H9 (cell line): ENCODE results near the gene ARHGAP26. TPM values are rescaled to one million over a fixed set of nuclear protein-coding genes. Genes with fewer than 3 reads are reported as not detected.

ENCODE experiments used
- DNase-seq: peaks from one replicate; pipeline ENCODE4 v3.0.0-alpha.2; 2017
- H2AFZ ChIP-seq: one replicate; pipeline ENCODE4 v1.6.1; 2013; ENCODE audit warnings: mild to moderate bottlenecking, low read length, control low read depth, moderate library complexity
- H2AK5ac ChIP-seq: 2 replicates; pipeline ENCODE4 v1.6.1; 2013; ENCODE audit warnings: low read length, control low read depth, mixed read lengths; ENCODE audit not compliant: insufficient read length
- H2BK120ac ChIP-seq: one replicate; pipeline ENCODE4 v1.6.1; 2013; ENCODE audit warnings: low read depth, mild to moderate bottlenecking, low read length, control low read depth, inconsistent platforms; ENCODE audit not compliant: poor library complexity, severe bottlenecking
- H2BK12ac ChIP-seq: 2 replicates; pipeline ENCODE4 v1.6.1; 2013; ENCODE audit warnings: low read length, control low read depth, mixed read lengths, low read depth; ENCODE audit not compliant: insufficient read length
- H2BK15ac ChIP-seq: 2 replicates; pipeline ENCODE4 v1.6.1; 2013; ENCODE audit warnings: low read depth, low read length, control low read depth
- H2BK20ac ChIP-seq: one replicate; pipeline ENCODE4 v1.6.1; 2013; ENCODE audit warnings: low read depth, mild to moderate bottlenecking, low read length, control low read depth, inconsistent platforms; ENCODE audit not compliant: poor library complexity, severe bottlenecking
- H2BK5ac ChIP-seq: 2 replicates; pipeline ENCODE4 v1.6.1; 2013; ENCODE audit warnings: low read length, control low read depth, mixed read lengths; ENCODE audit not compliant: insufficient read length
- H3K14ac ChIP-seq: 2 replicates; pipeline ENCODE4 v1.6.1; 2013; ENCODE audit warnings: low read length, control low read depth; ENCODE audit not compliant: insufficient read depth
- H3K18ac ChIP-seq: 2 replicates; pipeline ENCODE4 v1.6.1; 2013; ENCODE audit warnings: low read depth, mild to moderate bottlenecking, mixed read lengths, low read length, control low read depth; ENCODE audit not compliant: insufficient read length
- H3K23ac ChIP-seq: 2 replicates; pipeline ENCODE4 v1.6.1; 2013; ENCODE audit warnings: low read length, control low read depth, mixed read lengths, low read depth; ENCODE audit not compliant: insufficient read length
- H3K23me2 ChIP-seq: 2 replicates; pipeline ENCODE4 v1.6.1; 2013; ENCODE audit warnings: low read depth, mild to moderate bottlenecking, mixed read lengths, low read length, control low read depth; ENCODE audit not compliant: insufficient read length, poor library complexity, severe bottlenecking
- H3K27ac ChIP-seq: 2 replicates; pipeline ENCODE4 v1.5.1; 2013; ENCODE audit warnings: low read length, control low read depth, mixed read lengths, low read depth; ENCODE audit not compliant: insufficient read length
- H3K27me3 ChIP-seq: 2 replicates; pipeline ENCODE4 v1.6.1; 2013; ENCODE audit warnings: low read length, control low read depth, inconsistent platforms; ENCODE audit not compliant: insufficient read depth
- H3K4ac ChIP-seq: 2 replicates; pipeline ENCODE4 v1.6.1; 2013; ENCODE audit warnings: low read depth, mild to moderate bottlenecking, control low read depth, inconsistent platforms, low read length, moderate library complexity
- H3K4me1 ChIP-seq: 2 replicates; pipeline ENCODE4 v1.6.1; 2013; ENCODE audit warnings: low read length, control low read depth, inconsistent platforms; ENCODE audit not compliant: insufficient read depth
- H3K4me2 ChIP-seq: 2 replicates; pipeline ENCODE4 v1.6.1; 2013; ENCODE audit warnings: low read length, control low read depth, mixed read lengths; ENCODE audit not compliant: insufficient read length, insufficient read depth
- H3K56ac ChIP-seq: 2 replicates; pipeline ENCODE4 v1.6.1; 2013; ENCODE audit warnings: low read depth, mild to moderate bottlenecking, mixed read lengths, low read length, control low read depth; ENCODE audit not compliant: insufficient read length
- H3K79me1 ChIP-seq: 2 replicates; pipeline ENCODE4 v1.6.1; 2013; ENCODE audit warnings: low read depth, mild to moderate bottlenecking, moderate library complexity, low read length, control low read depth, inconsistent platforms; ENCODE audit not compliant: insufficient read depth, poor library complexity, severe bottlenecking
- H3K79me2 ChIP-seq: 2 replicates; pipeline ENCODE4 v1.6.1; 2013; ENCODE audit warnings: low read length, control low read depth, inconsistent platforms; ENCODE audit not compliant: insufficient read depth
- H3K9ac ChIP-seq: 2 replicates; pipeline ENCODE4 v1.6.1; 2013; ENCODE audit warnings: low read length, control low read depth, mixed read lengths; ENCODE audit not compliant: insufficient read length; ENCODE audit errors: extremely low read depth
- H3K9me3 ChIP-seq: one replicate; pipeline ENCODE4 v1.6.1; 2013; ENCODE audit warnings: low read depth, low read length, inconsistent platforms; ENCODE audit not compliant: control insufficient read depth
- H3T11ph ChIP-seq: one replicate; pipeline ENCODE4 v1.6.1; 2013; ENCODE audit warnings: mild to moderate bottlenecking, low read length, control low read depth, inconsistent platforms
- H4K20me1 ChIP-seq: one replicate; pipeline ENCODE4 v1.6.1; 2013; ENCODE audit not compliant: control insufficient read depth, insufficient read length, insufficient read depth
- H4K5ac ChIP-seq: 2 replicates; pipeline ENCODE4 v1.6.1; 2013; ENCODE audit warnings: low read depth, mild to moderate bottlenecking, mixed read lengths, low read length, control low read depth; ENCODE audit not compliant: insufficient read length
- H4K8ac ChIP-seq: replicated peaks from 2 replicates; pipeline ENCODE4 v1.6.1; 2013; ENCODE audit warnings: low read length, control low read depth, mixed read lengths, low read depth; ENCODE audit not compliant: insufficient read length
- H4K91ac ChIP-seq: 2 replicates; pipeline ENCODE4 v1.6.1; 2013; ENCODE audit warnings: low read depth, mild to moderate bottlenecking, moderate library complexity, mixed read lengths, low read length, control low read depth; ENCODE audit not compliant: insufficient read length
- H3K27ac Mint-ChIP-seq, 3 experiments: 2 replicates in 2 of 3; 3 replicates in 1 of 3; pipeline ENCODE4 v1.8.0; 2020 to 2021; ENCODE audit warnings: mixed read lengths in 3 of 3, mild to moderate bottlenecking in 1 of 3, moderate library complexity in 1 of 3
- H3K27me3 Mint-ChIP-seq: 2 replicates; pipeline ENCODE4 v1.8.0; 2021; ENCODE audit warnings: low read depth, mild to moderate bottlenecking, moderate library complexity, mixed read lengths
- H3K36me3 Mint-ChIP-seq, 3 experiments: 2 replicates in 2 of 3; 3 replicates in 1 of 3; pipeline ENCODE4 v1.8.0; 2020 to 2021; ENCODE audit warnings: low read depth in 3 of 3, mixed read lengths in 3 of 3; ENCODE audit not compliant: insufficient read depth in 1 of 3
- H3K4me1 Mint-ChIP-seq, 2 experiments: 2 replicates each; pipeline ENCODE4 v1.8.0; 2020; ENCODE audit warnings: mixed read lengths in 2 of 2
- H3K4me3 Mint-ChIP-seq, 2 experiments: 2 replicates in 1 of 2; 3 replicates in 1 of 2; pipeline ENCODE4 v1.8.0; 2020 to 2021; ENCODE audit warnings: mild to moderate bottlenecking in 2 of 2, mixed read lengths in 2 of 2, moderate library complexity in 1 of 2
- H3K9me3 Mint-ChIP-seq, 2 experiments: 2 replicates in 1 of 2; 3 replicates in 1 of 2; pipeline ENCODE4 v1.8.0; 2020; ENCODE audit warnings: mild to moderate bottlenecking in 2 of 2, mixed read lengths in 2 of 2, moderate library complexity in 1 of 2
- WGBS: extraction: QIAGEN DNeasy Blood & Tissue Kit; methylation state at CpG from one replicate; pipeline ENCODE4 v1.1.7; 2013; ENCODE audit warnings: missing lambda C conversion rate, low lambda C conversion rate, mixed read lengths; ENCODE audit not compliant: insufficient read length; ENCODE audit errors: extremely low coverage; 5-methylcytosine and 5-hydroxymethylcytosine counted together
- total RNA-seq: library from RNA; stranded (reverse); gene quantifications from 2 replicates; pipeline ENCODE4 v1.2.1, GENCODE V29; 2021
- TF ChIP-seq, protein P1 (sequence below): fragments of 200-600 bp; sonication (generic); conservative IDR thresholded peaks from 3 replicates; pipeline ENCODE4 v1.8.0; 2021; ENCODE audit warnings: antibody characterized with exemption, mild to moderate bottlenecking

Gene ARHGAP26
- total RNA-seq, 1 experiment from 2014 or later, result 13.8 TPM

DNA sequence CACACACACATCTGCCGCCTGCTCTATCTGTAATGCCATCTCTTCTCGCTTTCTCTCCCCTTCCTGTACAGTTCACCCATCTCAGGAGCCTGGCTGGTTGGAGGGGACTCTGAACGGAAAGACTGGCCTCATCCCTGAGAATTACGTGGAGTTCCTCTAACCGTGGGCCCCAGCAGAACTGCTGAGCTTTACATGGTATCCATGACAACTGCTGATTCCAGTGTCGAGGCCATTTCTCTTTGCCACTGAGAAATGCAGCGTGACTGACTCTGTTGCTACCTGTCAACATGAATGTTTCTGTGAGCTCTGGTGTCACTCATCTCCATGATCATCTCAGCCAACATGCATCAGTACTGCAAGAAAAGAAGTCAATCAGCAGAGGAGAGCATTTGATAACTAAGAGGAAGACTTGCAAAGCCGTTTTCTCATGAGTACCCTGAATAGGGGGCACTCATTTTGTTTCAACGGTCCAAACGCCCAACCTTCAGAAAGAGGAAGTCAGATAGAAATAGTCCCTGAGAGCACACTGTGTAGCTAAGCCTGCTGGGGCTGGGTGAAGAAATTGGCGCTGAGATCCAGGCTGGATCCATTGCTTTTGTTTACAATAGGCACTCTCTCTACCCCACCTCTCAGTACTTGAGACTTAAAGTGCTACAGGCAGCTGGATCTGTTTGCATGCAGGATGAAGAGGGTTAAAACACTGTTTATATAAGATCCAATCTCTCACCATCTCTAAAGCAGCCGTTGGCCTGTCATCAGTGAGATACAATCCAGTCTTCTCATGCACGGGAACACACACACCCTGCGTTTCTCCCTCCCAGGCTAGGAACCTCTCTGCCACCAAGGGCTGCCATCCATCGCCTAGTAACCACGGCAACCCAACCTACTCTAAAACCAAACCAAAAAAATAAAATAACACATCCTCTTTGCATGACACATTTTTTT lies 452.4 kb downstream of the ARHGAP26 start:
- no peak overlapping the region for H3K23ac ChIP-seq
- no peak overlapping the region for H3K56ac ChIP-seq
- Mint-ChIP-seq H3K4me1 (peaks cover 0 to 3% of the 10 kb centered on the region in 2 experiments; a peak in 1 of 4 replicates), H3K27me3 (no peaks in the 10 kb centered on the region; the same call in 1 of the 2 replicates), H3K4me3 (no peak overlapping the region), H3K36me3 (peaks cover 0 to 3% (median 2%) of the 10 kb centered on the region in 3 experiments; a peak in 4 of 7 replicates), H3K9me3 (no peaks in the 10 kb centered on the region), H3K27ac (peak overlapping the region in 1 of 3 experiments; percentile 51; a peak in 2 of 7 replicates)
- H3K4ac ChIP-seq, result no peak overlapping the region
- no peak overlapping the region for H2BK120ac ChIP-seq
- no peaks in the 10 kb centered on the region for H4K20me1 ChIP-seq
- no peak overlapping the region for H2BK15ac ChIP-seq
- no peak overlapping the region for H3K4me2 ChIP-seq
- H3K18ac ChIP-seq, result no peak overlapping the region
- H3K79me2 ChIP-seq, result no peaks in the 10 kb centered on the region
- H3K27ac ChIP-seq, result no peak overlapping the region
- H3T11ph ChIP-seq, result no peak overlapping the region
- no peak overlapping the region for H2BK20ac ChIP-seq
- H3K4me1 ChIP-seq, result no peaks in the 10 kb centered on the region
- H3K14ac ChIP-seq, result no peak overlapping the region; the same call in 1 of the 2 replicates
- H4K5ac ChIP-seq, result no peak overlapping the region
- no peak overlapping the region for H2BK12ac ChIP-seq
- H2BK5ac ChIP-seq, result no peak overlapping the region
- WGBS, result 100% methylated on average over 1 of the region's 16 CpGs
- H2AFZ ChIP-seq, result no peak overlapping the region
- H3K27me3 ChIP-seq, result no peaks in the 10 kb centered on the region
- H4K8ac ChIP-seq, result no peak overlapping the region
- no peaks in the 10 kb centered on the region for H3K23me2 ChIP-seq
- no peak overlapping the region for H4K91ac ChIP-seq
- no peaks in the 10 kb centered on the region for H3K79me1 ChIP-seq
- no peak overlapping the region for H3K9ac ChIP-seq
- no peak for DNase-seq
- no peaks in the 10 kb centered on the region for H3K9me3 ChIP-seq
- H2AK5ac ChIP-seq, result no peak overlapping the region
- TF ChIP-seq, protein P1, sequence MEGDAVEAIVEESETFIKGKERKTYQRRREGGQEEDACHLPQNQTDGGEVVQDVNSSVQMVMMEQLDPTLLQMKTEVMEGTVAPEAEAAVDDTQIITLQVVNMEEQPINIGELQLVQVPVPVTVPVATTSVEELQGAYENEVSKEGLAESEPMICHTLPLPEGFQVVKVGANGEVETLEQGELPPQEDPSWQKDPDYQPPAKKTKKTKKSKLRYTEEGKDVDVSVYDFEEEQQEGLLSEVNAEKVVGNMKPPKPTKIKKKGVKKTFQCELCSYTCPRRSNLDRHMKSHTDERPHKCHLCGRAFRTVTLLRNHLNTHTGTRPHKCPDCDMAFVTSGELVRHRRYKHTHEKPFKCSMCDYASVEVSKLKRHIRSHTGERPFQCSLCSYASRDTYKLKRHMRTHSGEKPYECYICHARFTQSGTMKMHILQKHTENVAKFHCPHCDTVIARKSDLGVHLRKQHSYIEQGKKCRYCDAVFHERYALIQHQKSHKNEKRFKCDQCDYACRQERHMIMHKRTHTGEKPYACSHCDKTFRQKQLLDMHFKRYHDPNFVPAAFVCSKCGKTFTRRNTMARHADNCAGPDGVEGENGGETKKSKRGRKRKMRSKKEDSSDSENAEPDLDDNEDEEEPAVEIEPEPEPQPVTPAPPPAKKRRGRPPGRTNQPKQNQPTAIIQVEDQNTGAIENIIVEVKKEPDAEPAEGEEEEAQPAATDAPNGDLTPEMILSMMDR, result no peak
